HCT116 (cell line): ENCODE measurements around the gene GTF2A1.

Source experiments
- CTCF ChIP-seq, 3 experiments: fragments of 200-600 bp in 1 of 3; sonication (generic) in 1 of 3; IDR thresholded peaks in 2 of 3; conservative IDR thresholded peaks in 1 of 3; 2 replicates each; pipeline ENCODE4 v1.5.1; 2012 to 2017; ENCODE audit warnings: low read depth in 2 of 3, low read length in 2 of 3, antibody characterized with exemption in 1 of 3, borderline replicate concordance in 1 of 3, control low read depth in 1 of 3, mild to moderate bottlenecking in 1 of 3, mixed read lengths in 1 of 3, mixed run types in 1 of 3, moderate library complexity in 1 of 3; ENCODE audit not compliant: insufficient read depth in 1 of 3
- FOSL1 ChIP-seq: IDR thresholded peaks from 2 replicates; pipeline ENCODE4 v1.6.1; 2012; ENCODE audit warnings: low read depth
- MAX ChIP-seq: IDR thresholded peaks from 2 replicates; pipeline ENCODE4 v1.6.1; 2012
- POLR2A ChIP-seq: IDR thresholded peaks from 2 replicates; pipeline ENCODE4 v1.7.0; 2011; ENCODE audit warnings: borderline replicate concordance; ENCODE audit not compliant: insufficient read depth, insufficient read length; ENCODE audit errors: extremely low read depth
- ZNF274 ChIP-seq: fragments of 200-500 bp; sonication (Bioruptor generic); IDR thresholded peaks from 2 replicates; pipeline ENCODE4 v1.6.1; 2014; ENCODE audit warnings: mild to moderate bottlenecking, low read depth, low read length, inconsistent platforms

DNA sequence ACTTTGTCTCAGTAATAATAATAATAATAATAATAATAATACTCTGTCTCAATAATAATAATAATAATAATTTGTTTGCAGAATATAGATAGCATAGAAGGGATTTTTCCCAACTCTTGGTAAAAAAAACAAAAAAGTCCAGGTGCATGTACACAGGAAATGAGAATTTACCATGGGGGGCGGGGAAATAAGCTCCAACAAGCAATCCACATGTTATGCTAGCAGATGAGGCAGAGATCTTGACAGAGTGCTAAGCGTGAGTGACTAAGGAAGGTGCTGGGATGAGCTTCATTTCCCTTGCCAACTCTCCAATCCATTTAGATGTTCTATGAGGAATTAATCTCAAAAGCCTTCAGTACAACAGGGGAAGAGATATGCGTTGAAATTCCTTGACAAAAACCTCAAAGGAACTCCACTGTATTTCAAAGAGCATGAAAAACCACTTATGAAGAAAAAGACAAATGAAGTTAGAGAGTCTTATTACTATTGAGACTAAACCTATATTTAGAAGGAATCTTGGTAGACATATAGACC lies 44.9 kb upstream of the GTF2A1 start:
- TF ChIP-seq CTCF (IDR thresholded peaks at IDR 0.05 in 2 of 3, conservative IDR thresholded peaks at IDR 0.05 in 1 of 3; ENCODE audit: borderline replicate concordance in 1 of 3, insufficient read depth in 1 of 3, low read depth in 2 of 3, low read length in 2 of 3) (no peak), MAX (no peak), ZNF274 (no peak), POLR2A (no peak), FOSL1 (no peak)
